HFF-Myc (cell line): ENCODE measurements around the gene C3orf20.

ENCODE experiments used
- DNase-seq: peaks from one replicate; pipeline ENCODE4 v3.0.0-alpha.2; 2011; ENCODE audit warnings: low read depth; ENCODE audit errors: extremely low read depth
- H3K4me3 ChIP-seq: replicated peaks from 2 replicates; pipeline ENCODE4 v1.5.1; 2011; ENCODE audit warnings: low read depth, mild to moderate bottlenecking, control low read depth, low read length
- CTCF ChIP-seq: IDR thresholded peaks from 2 replicates; pipeline ENCODE4 v1.5.1; 2012; ENCODE audit warnings: mild to moderate bottlenecking, low read depth, low read length, control low read depth; ENCODE audit errors: missing control alignments

C3orf20 gene

GRCh38 chr3:14631687-14632441 lies 43.1 kb upstream of the C3orf20 start:
- DNase-seq: no peak
- TF ChIP-seq CTCF: no peak

GRCh38 chr3:14632442-14632930 lies 42.5 kb upstream of the C3orf20 start:
- H3K4me3 ChIP-seq: no peak overlapping the region
- DNase-seq: no peak
- no peak for TF ChIP-seq CTCF

More at GRCh38 chr3:14631687-14632441, 43.1 kb upstream of the C3orf20 start:
- no peak overlapping the region for H3K4me3 ChIP-seq

- DNase-seq: no peak
- H3K4me3 ChIP-seq: no peak overlapping the region
- TF ChIP-seq CTCF: no peak
Measured at GRCh38 chr3:14633417-14633816, 41.5 kb upstream of the C3orf20 start.

GRCh38 chr3:14633819-14634424 lies 41.0 kb upstream of the C3orf20 start:
- TF ChIP-seq CTCF: peak; percentile 79
- no peak overlapping the region for H3K4me3 ChIP-seq
- DNase-seq: peak; percentile 12

GRCh38 chr3:14634763-14635400 lies 40.1 kb upstream of the C3orf20 start:
- no peak for TF ChIP-seq CTCF
- no peak for DNase-seq
- H3K4me3 ChIP-seq: no peak overlapping the region

- H3K4me3 ChIP-seq: no peak overlapping the region
- TF ChIP-seq CTCF: no peak
- DNase-seq: no peak
Measured at GRCh38 chr3:14636496-14637087, 38.3 kb upstream of the C3orf20 start.
